Fibroblast of the conjunctiva (primary cell): ENCODE data around the gene MCF2L.
"Not testable (repeated sequence)": the region's sequence is repeated elsewhere in the genome, so short reads cannot be mapped to it uniquely, and the experiment has no call there.

ENCODE experiments used
- DNase-seq: peaks from one replicate; pipeline ENCODE4 v3.0.0-alpha.2; 2010; ENCODE audit warnings: low read depth

The MCF2L gene

GRCh38 chr13:112968910-112969691 is at the start of gene MCF2L:
Gene MCF2L (plus strand): TSS chr13:112969214. CDS start chr13:112969380, 166 bp downstream.
- peak; percentile 8 for DNase-seq

GRCh38 chr13:112923962-112924361 is 45.1 kb upstream of the MCF2L start:
- no peak for DNase-seq

- DNase-seq, result no peak
Observed at GRCh38 chr13:112924365-112924764, 44.6 kb upstream of the MCF2L start.

- DNase-seq, result no peak
Observed at GRCh38 chr13:112926003-112926402, 43.0 kb upstream of the MCF2L start.

GRCh38 chr13:112926993-112927392 is 42.0 kb upstream of the MCF2L start:
- no peak for DNase-seq

- DNase-seq, result no peak
Observed at GRCh38 chr13:112928020-112928971, 40.7 kb upstream of the MCF2L start.

GRCh38 chr13:112928972-112929782 is 39.8 kb upstream of the MCF2L start:
- no peak for DNase-seq

- DNase-seq, result no peak
Observed at GRCh38 chr13:112929783-112930055, 39.3 kb upstream of the MCF2L start.

GRCh38 chr13:112930192-112930591 is 38.8 kb upstream of the MCF2L start:
- no peak for DNase-seq

GRCh38 chr13:112931028-112931934 is 37.7 kb upstream of the MCF2L start:
- peak; percentile 30 for DNase-seq

- DNase-seq, result no peak
Observed at GRCh38 chr13:112932971-112933370, 36.0 kb upstream of the MCF2L start.

- no peak for DNase-seq
Observed at GRCh38 chr13:112933649-112934048, 35.4 kb upstream of the MCF2L start.

- no peak for DNase-seq
Observed at GRCh38 chr13:112934078-112934477, 34.9 kb upstream of the MCF2L start.

- no peak for DNase-seq
Observed at GRCh38 chr13:112938680-112939079, 30.3 kb upstream of the MCF2L start.

- DNase-seq, result no peak
Observed at GRCh38 chr13:112940236-112940635, 28.8 kb upstream of the MCF2L start.

- DNase-seq, result no peak
Observed at GRCh38 chr13:112941349-112941748, 27.7 kb upstream of the MCF2L start.

- not testable (repeated sequence) for DNase-seq
Observed at GRCh38 chr13:112941765-112942164, 27.2 kb upstream of the MCF2L start.

GRCh38 chr13:112942689-112943308 is 26.2 kb upstream of the MCF2L start:
- peak; percentile 92 for DNase-seq

GRCh38 chr13:112943309-112944125 is 25.5 kb upstream of the MCF2L start:
- DNase-seq, result no peak

- DNase-seq, result no peak
Observed at GRCh38 chr13:112947796-112948195, 21.2 kb upstream of the MCF2L start.
